BJ (cell line): ENCODE data around the gene DDAH1. TPM values are rescaled to one million over a fixed set of nuclear protein-coding genes. Genes with fewer than 3 reads are reported as not detected.
A peak's percentile ranks its signal among the peaks of the same experiment; 100 is the strongest.

Source experiments
- CTCF ChIA-PET: fragments of 350-600 bp; formaldehyde crosslinking; extraction: SDS; loops from one replicate; lab custom pipeline; 2021; ENCODE audit warnings: antibody characterized with exemption, inconsistent platforms; lab: Yijun Ruan, JAX
- POLR2A ChIA-PET: fragments of 300-600 bp; sonication (Branson Sonifier 250); formaldehyde crosslinking; extraction: SDS; loops from one replicate; lab custom pipeline; 2021; ENCODE audit warnings: antibody characterized with exemption; lab: Charles Lee
- DNase-seq: peaks from one replicate; pipeline ENCODE4 v3.0.0-alpha.2; 2011; ENCODE audit warnings: low read depth
- H3K27me3 ChIP-seq: 2 replicates; pipeline ENCODE4 v1.6.0; 2011; ENCODE audit warnings: low read length; ENCODE audit not compliant: control insufficient read depth, insufficient read depth
- H3K36me3 ChIP-seq: 2 replicates; pipeline ENCODE4 v1.5.1; 2011; ENCODE audit warnings: low read length; ENCODE audit not compliant: control insufficient read depth, insufficient read depth
- H3K4me3 ChIP-seq: 2 replicates; pipeline ENCODE4 v1.5.1; 2011; ENCODE audit warnings: low read depth, mild to moderate bottlenecking, control low read depth, low read length
- polyA plus RNA-seq: library from polyadenylated mRNA; depleted of rRNA; stranded (reverse); fragments of >200 nt; gene quantifications from 2 replicates; pipeline ENCODE4 v1.2.3, GENCODE V29; 2011
- TF ChIP-seq, protein P1 (sequence below): IDR thresholded peaks from 2 replicates; pipeline ENCODE4 v1.5.1; 2011; ENCODE audit warnings: low read depth, mild to moderate bottlenecking, control low read depth, inconsistent platforms, low read length, moderate library complexity; ENCODE audit not compliant: insufficient read depth

DDAH1 gene
- polyA plus RNA-seq, 1 experiment = 244 TPM

DNA sequence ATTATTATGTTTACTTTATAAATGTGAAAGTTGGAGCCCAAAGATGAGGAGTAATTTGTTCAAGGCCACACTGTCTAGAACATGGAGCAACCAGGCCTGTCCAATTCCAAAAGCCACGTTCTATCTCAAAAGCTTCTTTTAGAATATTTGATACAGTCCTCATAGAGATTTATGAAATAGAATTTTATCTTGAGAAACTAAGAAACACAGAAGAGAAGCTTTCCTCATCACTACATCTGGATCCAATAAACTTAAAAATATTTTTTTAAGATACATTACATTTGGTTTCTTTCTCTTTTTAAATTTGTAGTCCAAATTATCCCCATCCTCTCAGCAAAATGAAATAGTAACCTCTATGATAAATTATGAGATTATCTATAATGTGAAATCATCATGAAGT lies 58.9 kb downstream of the DDAH1 start:
- ChIA-PET CTCF (interaction anchor here (1.2 to 1.4 kb wide), 2 partner anchors 8 to 12 kb away, joined by 3 read pairs; no protein-coding TSS in a partner anchor), POLR2A (no interaction called here)
- H3K36me3 ChIP-seq = no peaks in the 10 kb centered on the region
- TF ChIP-seq, protein P1, sequence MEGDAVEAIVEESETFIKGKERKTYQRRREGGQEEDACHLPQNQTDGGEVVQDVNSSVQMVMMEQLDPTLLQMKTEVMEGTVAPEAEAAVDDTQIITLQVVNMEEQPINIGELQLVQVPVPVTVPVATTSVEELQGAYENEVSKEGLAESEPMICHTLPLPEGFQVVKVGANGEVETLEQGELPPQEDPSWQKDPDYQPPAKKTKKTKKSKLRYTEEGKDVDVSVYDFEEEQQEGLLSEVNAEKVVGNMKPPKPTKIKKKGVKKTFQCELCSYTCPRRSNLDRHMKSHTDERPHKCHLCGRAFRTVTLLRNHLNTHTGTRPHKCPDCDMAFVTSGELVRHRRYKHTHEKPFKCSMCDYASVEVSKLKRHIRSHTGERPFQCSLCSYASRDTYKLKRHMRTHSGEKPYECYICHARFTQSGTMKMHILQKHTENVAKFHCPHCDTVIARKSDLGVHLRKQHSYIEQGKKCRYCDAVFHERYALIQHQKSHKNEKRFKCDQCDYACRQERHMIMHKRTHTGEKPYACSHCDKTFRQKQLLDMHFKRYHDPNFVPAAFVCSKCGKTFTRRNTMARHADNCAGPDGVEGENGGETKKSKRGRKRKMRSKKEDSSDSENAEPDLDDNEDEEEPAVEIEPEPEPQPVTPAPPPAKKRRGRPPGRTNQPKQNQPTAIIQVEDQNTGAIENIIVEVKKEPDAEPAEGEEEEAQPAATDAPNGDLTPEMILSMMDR = no peak
- no peaks in the 10 kb centered on the region for H3K27me3 ChIP-seq
- no peak overlapping the region for H3K4me3 ChIP-seq
- no peak for DNase-seq

DNA sequence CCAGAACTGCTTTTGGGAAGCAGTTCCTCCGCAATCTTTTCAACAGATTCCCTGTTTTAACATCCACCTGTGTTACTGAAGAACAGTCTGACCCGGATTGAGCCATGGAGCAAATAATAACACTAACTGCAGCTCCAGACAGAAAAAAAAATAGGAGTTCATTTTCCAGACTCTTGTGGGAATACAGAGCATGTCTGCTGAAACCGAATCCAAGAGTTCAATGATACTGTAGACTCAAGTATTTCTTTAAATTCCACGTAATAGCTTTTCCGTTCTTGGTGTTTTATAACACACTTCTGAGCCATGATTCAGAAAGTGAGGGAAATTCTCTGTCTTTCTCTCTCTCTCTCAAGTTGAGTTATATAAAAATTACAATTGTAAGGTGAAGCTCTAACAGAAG lies 60.6 kb downstream of the DDAH1 start:
- TF ChIP-seq, protein P1 = no peak
- Histone ChIP-seq H3K27me3 (no peaks in the 10 kb centered on the region), H3K36me3 (no peaks in the 10 kb centered on the region), H3K4me3 (no peak overlapping the region)
- POLR2A ChIA-PET = no interaction called here
- DNase-seq = no peak
- CTCF ChIA-PET = interaction anchor here (0.8 kb wide), 1 partner anchor 20 kb away, joined by 4 read pairs; no protein-coding TSS in a partner anchor

DNA sequence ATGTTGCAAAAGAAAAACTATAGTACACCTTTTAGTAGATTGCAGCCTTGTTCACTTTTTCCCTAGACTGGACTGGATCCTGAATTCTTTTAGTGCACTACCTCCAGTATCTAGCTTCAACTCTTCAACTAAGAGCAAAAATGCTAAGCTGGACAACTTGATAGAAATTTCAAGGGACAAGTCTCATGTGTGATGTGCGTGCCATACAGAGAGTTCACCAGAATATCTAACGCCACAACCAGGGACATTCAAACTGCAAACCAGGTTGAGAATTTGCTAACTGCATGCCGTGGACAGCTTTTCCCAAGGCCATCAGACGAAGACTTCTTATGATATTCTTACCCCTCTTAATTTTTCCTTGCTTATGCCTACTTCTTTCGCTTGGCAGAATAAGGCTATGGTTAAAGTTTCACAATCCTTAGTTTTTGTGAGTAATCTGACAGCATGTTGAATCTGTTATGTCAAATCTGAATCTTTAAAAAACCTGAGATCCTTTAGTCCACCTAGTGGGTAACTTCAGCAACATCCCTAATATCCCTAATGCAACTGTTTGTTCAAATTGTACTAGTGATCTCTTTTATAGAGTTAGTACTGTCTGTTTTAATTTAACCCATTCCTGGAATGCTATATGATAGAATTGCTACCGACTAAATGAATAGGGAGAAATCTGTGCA lies 66.4 kb downstream of the DDAH1 start:
- CTCF ChIA-PET = interaction anchor here (1.2 to 1.4 kb wide), 2 partner anchors 8 to 90 kb away, joined by 3 to 4 read pairs; no protein-coding TSS in a partner anchor
- Histone ChIP-seq H3K4me3 (no peak overlapping the region), H3K36me3 (no peaks in the 10 kb centered on the region), H3K27me3 (no peaks in the 10 kb centered on the region)
- POLR2A ChIA-PET = interaction anchor here (0.6 kb wide), 1 partner anchor 9 kb away, joined by 3 read pairs; no protein-coding TSS in a partner anchor
- TF ChIP-seq, protein P1 = peak; percentile 41
- DNase-seq = no peak

DNA sequence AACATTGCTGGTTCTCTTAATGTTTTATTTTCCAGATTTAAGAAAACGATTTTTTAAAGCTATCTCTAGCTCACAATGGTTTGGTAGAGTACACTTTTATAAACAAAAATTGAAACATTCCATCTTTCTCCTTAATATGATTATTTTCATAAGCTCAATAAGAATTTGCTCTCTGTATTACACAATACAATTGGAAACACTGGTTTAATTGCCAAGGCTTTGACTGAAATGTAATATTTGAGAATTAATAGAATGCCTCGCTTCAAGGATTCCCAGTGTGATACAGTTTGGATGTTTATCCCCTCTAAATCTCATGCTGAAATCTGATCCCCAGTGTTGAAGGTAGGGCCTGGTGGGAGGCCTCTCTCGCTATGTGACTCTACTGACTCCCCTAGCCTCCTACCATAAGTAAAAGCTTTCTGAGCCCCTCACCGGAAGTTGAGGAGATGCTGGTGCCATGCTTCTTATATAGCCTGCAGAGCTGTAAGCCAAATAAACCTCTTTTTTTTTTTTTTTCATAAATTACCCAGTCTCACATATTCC lies 67.4 kb downstream of the DDAH1 start:
- CTCF ChIA-PET = interaction anchor here (0.6 to 1.4 kb wide), 6 partner anchors 9 to 89 kb away, joined by 3 to 4 read pairs (median 4); no protein-coding TSS in a partner anchor
- H3K4me3 ChIP-seq = no peak overlapping the region
- TF ChIP-seq, protein P1 = no peak
- no peaks in the 10 kb centered on the region for H3K36me3 ChIP-seq
- H3K27me3 ChIP-seq = no peaks in the 10 kb centered on the region
- POLR2A ChIA-PET = interaction anchor here (0.6 kb wide), 1 partner anchor 184 kb away, joined by 4 read pairs; no protein-coding TSS in a partner anchor
- no peak for DNase-seq

DNA sequence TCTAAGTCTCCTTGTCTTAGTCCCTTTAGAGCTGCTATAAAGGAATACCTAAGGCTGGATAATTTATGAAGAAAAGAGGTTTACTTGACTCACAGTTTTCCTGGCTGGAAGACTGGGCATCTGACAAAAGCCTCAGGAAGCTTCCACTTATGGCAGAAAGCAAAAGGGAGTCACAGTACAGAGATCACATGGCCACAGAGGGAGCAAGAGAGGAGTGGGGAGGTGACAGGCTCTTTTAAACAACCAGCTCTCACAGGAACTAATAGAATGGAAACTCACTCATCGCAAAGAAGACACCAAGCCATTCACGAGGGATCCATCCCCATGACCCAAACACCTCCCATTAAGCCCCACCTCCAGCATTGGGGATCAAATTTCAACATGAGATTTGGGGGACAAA lies 68.8 kb downstream of the DDAH1 start:
- ChIA-PET CTCF (interaction anchor here (1.3 kb wide), 1 partner anchor 87 kb away, joined by 4 read pairs; no protein-coding TSS in a partner anchor), POLR2A (no interaction called here)
- no peaks in the 10 kb centered on the region for H3K27me3 ChIP-seq
- no peak for DNase-seq
- no peak overlapping the region for H3K4me3 ChIP-seq
- TF ChIP-seq, protein P1 = no peak
- no peaks in the 10 kb centered on the region for H3K36me3 ChIP-seq
